GM18505 (cell line): ENCODE measurements around the gene EPHA6.
A peak's percentile ranks its signal among the peaks of the same experiment; 100 is the strongest.

Experiments
- ATAC-seq: cut with Tn5 transposase; IDR thresholded peaks from one replicate; pipeline ENCODE4 v1.9.1; 2021; ENCODE audit not compliant: unreplicated experiment
- POLR2A ChIP-seq: IDR thresholded peaks from 4 replicates; pipeline ENCODE4 v1.6.1; 2011; ENCODE audit warnings: borderline replicate concordance; ENCODE audit not compliant: insufficient read depth, insufficient read length; ENCODE audit errors: extremely low read depth

The EPHA6 gene

GRCh38 chr3:97764407-97765238, 950.2 kb downstream of the EPHA6 start, which contains the start of gene ARL6:
ARL6 (plus strand) TSS chr3:97764758; CDS start chr3:97768108, 3,350 bp downstream.
- TF ChIP-seq POLR2A = peak; percentile 70
- ATAC-seq = peak; percentile 96

GRCh38 chr3:97765336-97765735, 950.9 kb downstream of the EPHA6 start:
- ATAC-seq = no peak
- no peak for TF ChIP-seq POLR2A

- TF ChIP-seq POLR2A = no peak
- ATAC-seq = no peak
Observed at GRCh38 chr3:97772926-97773325, 958.5 kb downstream of the EPHA6 start.

- ATAC-seq = no peak
- no peak for TF ChIP-seq POLR2A
Observed at GRCh38 chr3:97778152-97778551, 963.8 kb downstream of the EPHA6 start.

DNA sequence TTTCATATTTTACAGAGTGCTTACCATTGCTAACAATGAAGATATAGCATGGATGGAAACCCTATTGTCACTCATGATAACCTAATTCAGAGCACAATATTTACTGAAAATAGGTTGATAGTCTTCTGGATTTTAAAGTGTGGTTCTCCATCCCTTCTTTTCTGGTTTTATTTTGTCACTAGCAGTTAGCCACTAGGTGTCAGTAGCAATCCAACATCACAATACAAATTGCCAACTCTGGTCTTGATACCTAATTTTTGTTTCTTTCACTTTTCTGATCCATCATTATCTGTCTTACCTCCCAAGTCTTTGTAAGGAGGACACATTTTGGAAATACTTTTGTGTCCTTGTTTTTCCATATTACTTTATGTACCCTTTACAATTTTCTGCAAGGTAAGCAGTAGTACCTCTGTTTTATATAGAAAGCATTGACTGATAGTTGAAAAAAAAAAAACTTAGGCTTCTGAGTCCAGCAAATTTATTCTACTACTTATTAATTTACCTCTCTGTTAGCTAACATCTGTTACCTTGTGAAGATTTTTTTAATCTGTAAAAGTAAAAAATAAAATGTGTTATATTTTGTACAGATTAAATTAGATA, 979.1 kb downstream of the EPHA6 start:
- ATAC-seq = peak; percentile 80
- TF ChIP-seq POLR2A = no peak

DNA sequence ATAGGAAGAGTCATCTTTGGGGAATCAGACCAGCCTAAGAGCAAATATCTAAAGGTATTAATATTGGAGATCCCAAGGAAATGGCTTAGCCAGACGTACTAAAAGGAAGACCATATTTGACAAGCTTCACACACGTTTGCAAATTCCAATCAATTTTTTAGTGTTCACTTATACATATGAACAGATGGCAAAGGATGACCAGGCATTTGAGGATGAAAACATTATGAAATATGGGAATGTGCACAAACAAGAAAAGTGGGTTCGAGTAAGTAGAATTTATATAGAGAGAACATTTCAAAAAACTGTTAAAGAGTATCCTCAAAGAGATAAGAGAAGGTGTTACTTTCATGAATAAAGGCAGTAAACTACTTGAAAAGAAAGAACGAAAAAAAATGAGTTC, 981.6 kb downstream of the EPHA6 start:
- TF ChIP-seq POLR2A = no peak
- ATAC-seq = no peak
